OCI-LY1 (cell line): ENCODE results near the gene ZAP70.

ENCODE experiments used
- H2AFZ ChIP-seq: fragments of 200-600 bp; sonication (generic), shearing (Covaris generic); 2 replicates; pipeline ENCODE4 v1.6.0; 2014; ENCODE audit warnings: antibody characterized with exemption, mild to moderate bottlenecking, low read length
- H3F3A ChIP-seq: fragments of 200-600 bp; sonication (generic), shearing (Covaris generic); 2 replicates; pipeline ENCODE4 v1.6.0; 2014; ENCODE audit warnings: mild to moderate bottlenecking, antibody characterized with exemption, low read length, moderate library complexity; ENCODE audit not compliant: insufficient read depth
- H3K27ac ChIP-seq: fragments of 200-600 bp; sonication (generic); 2 replicates; pipeline ENCODE4 v1.5.1; 2014; ENCODE audit warnings: low read length, mixed run types, mild to moderate bottlenecking, low read depth; ENCODE audit not compliant: poor library complexity, severe bottlenecking
- H3K27me3 ChIP-seq: fragments of 200-600 bp; sonication (generic); 2 replicates; pipeline ENCODE4 v1.6.0; 2014; ENCODE audit warnings: antibody characterized with exemption, mild to moderate bottlenecking, low read length, moderate library complexity; ENCODE audit not compliant: insufficient read depth
- H3K36me3 ChIP-seq: fragments of 200-600 bp; sonication (generic); 2 replicates; pipeline ENCODE4 v1.6.1; 2014; ENCODE audit warnings: mild to moderate bottlenecking, antibody characterized with exemption, low read length, moderate library complexity, mixed read lengths; ENCODE audit not compliant: insufficient read depth
- H3K4me1 ChIP-seq: fragments of 200-600 bp; sonication (generic); 2 replicates; pipeline ENCODE4 v1.5.1; 2014; ENCODE audit warnings: mild to moderate bottlenecking, low read length, moderate library complexity; ENCODE audit not compliant: insufficient read depth, severe bottlenecking
- H3K4me2 ChIP-seq: fragments of 200-600 bp; sonication (generic), shearing (Covaris generic); 2 replicates; pipeline ENCODE4 v1.6.1; 2014; ENCODE audit warnings: low read length
- H3K4me3 ChIP-seq: fragments of 200-600 bp; sonication (generic); 2 replicates; pipeline ENCODE4 v1.5.1; 2014; ENCODE audit warnings: low read length, low read depth, mild to moderate bottlenecking, mixed read lengths; ENCODE audit not compliant: poor library complexity, severe bottlenecking
- H3K79me2 ChIP-seq: fragments of 200-600 bp; shearing (Covaris generic); 2 replicates; pipeline ENCODE4 v1.6.1; 2016; ENCODE audit warnings: mixed run types, low read length, mixed read lengths; ENCODE audit not compliant: insufficient read depth
- H3K9ac ChIP-seq: fragments of 200-600 bp; sonication (generic), shearing (Covaris generic); 2 replicates; pipeline ENCODE4 v1.6.1; 2014; ENCODE audit warnings: mild to moderate bottlenecking, low read length, mixed read lengths
- H3K9me2 ChIP-seq: fragments of 200-600 bp; sonication (generic), shearing (Covaris generic); 2 replicates; pipeline ENCODE4 v1.6.1; 2014; ENCODE audit warnings: low read depth, mild to moderate bottlenecking, low read length, mixed read lengths
- H3K9me3 ChIP-seq: fragments of 200-600 bp; shearing (Covaris generic); 2 replicates; pipeline ENCODE4 v1.6.1; 2014; ENCODE audit warnings: low read length, mixed read lengths
- H4K20me1 ChIP-seq: fragments of 200-600 bp; sonication (generic), shearing (Covaris generic); 2 replicates; pipeline ENCODE4 v1.6.0; 2016; ENCODE audit warnings: mild to moderate bottlenecking, low read length; ENCODE audit not compliant: insufficient read depth
- EZH2 ChIP-seq: fragments of 200-600 bp; sonication (generic), shearing (Covaris generic); IDR thresholded peaks from 2 replicates; pipeline ENCODE4 v1.8.0; 2017; ENCODE audit warnings: borderline replicate concordance, mixed run types, mild to moderate bottlenecking, antibody characterized with exemption, low read length, moderate library complexity, mixed read lengths
- TF ChIP-seq, protein P1 (sequence below): fragments of 200-600 bp; sonication (generic), shearing (Covaris generic); IDR thresholded peaks from 2 replicates; pipeline ENCODE4 v1.5.1; 2017; ENCODE audit warnings: mild to moderate bottlenecking, antibody characterized with exemption, low read length, moderate library complexity, mixed read lengths

ZAP70 gene

DNA sequence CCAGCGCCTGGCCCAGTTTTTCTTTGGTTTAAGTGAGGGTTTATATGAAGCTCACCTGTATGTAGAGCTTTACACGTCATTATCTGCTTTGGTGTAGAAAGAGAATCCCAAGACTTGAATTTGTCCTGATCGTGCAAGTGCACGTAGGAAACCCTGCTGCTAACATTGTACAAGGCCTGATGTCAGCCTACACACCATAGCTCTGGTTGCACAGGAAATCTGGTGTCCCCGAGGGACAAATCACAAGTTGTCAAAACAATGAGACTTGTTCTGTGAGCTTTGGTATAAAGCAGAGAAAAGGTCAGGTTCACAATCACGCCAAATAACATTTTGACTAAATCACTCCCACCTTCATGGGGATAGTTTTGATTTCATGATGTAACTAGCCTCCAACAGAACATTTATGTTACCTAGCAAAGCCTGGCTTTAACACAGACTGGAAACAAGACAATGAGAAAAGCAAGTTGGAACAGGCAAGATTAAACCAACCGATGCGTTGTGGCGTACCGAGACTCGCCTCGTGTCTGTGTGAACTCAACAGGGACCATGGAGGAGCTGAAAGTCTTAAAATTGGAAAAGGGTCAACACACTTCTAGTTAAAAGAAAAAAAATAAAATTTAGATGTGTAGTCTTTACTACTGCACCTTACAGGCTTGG lies 41.4 kb downstream of the ZAP70 start:
- H3K4me2 ChIP-seq: no peak overlapping the region

GRCh38 chr2:97755491-97755890 lies 42.1 kb downstream of the ZAP70 start:
- Histone ChIP-seq H4K20me1 (no peaks in the 10 kb centered on the region), H3F3A (no peaks in the 10 kb centered on the region), H3K4me3 (no peak overlapping the region), H3K79me2 (no peaks in the 10 kb centered on the region), H3K9me2 (no peaks in the 10 kb centered on the region), H3K9me3 (no peaks in the 10 kb centered on the region), H3K27me3 (no peaks in the 10 kb centered on the region), H3K27ac (no peak overlapping the region), H3K4me1 (no peaks in the 10 kb centered on the region), H3K36me3 (peaks cover 33% of the 10 kb centered on the region), H3K4me2 (no peak overlapping the region), H2AFZ (no peak overlapping the region), H3K9ac (no peak overlapping the region)
- TF ChIP-seq, protein P1, sequence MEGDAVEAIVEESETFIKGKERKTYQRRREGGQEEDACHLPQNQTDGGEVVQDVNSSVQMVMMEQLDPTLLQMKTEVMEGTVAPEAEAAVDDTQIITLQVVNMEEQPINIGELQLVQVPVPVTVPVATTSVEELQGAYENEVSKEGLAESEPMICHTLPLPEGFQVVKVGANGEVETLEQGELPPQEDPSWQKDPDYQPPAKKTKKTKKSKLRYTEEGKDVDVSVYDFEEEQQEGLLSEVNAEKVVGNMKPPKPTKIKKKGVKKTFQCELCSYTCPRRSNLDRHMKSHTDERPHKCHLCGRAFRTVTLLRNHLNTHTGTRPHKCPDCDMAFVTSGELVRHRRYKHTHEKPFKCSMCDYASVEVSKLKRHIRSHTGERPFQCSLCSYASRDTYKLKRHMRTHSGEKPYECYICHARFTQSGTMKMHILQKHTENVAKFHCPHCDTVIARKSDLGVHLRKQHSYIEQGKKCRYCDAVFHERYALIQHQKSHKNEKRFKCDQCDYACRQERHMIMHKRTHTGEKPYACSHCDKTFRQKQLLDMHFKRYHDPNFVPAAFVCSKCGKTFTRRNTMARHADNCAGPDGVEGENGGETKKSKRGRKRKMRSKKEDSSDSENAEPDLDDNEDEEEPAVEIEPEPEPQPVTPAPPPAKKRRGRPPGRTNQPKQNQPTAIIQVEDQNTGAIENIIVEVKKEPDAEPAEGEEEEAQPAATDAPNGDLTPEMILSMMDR: no peak
- no peak for TF ChIP-seq EZH2

More for the DNA sequence above, 41.4 kb downstream of the ZAP70 start:
- Histone ChIP-seq H3K27ac (no peak overlapping the region), H3K4me1 (no peaks in the 10 kb centered on the region), H3K36me3 (peaks cover 28% of the 10 kb centered on the region; the same call in 1 of the 2 replicates), H3K4me3 (no peak overlapping the region), H3K79me2 (no peaks in the 10 kb centered on the region), H3K9me3 (no peaks in the 10 kb centered on the region), H3K9me2 (no peaks in the 10 kb centered on the region), H2AFZ (no peak overlapping the region), H3F3A (no peaks in the 10 kb centered on the region), H3K9ac (no peak overlapping the region), H4K20me1 (no peaks in the 10 kb centered on the region), H3K27me3 (no peaks in the 10 kb centered on the region)
- no peak for TF ChIP-seq EZH2
- TF ChIP-seq, protein P1: no peak

DNA sequence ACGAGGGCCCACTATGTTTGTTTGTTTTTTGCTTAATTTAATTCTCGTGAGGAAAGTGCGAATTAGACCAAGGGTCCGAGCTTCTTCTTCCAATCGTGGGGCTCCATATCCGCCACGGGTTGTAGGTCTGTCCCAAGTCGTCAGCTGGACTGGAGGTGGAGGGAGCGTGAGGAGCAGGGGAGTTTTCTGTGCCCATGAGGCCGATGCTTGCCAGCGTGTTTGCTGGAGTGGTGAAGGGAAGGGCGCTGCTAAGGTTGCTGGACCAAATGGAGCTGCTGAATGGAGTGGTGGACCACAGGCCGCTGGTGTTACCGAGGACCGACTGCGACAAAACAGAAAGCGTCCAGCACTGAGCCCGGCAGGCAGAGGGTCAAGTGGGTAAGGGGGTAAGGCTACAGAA lies 43.7 kb downstream of the ZAP70 start:
- Histone ChIP-seq H3K4me2 (no peak overlapping the region), H3K27ac (no peak overlapping the region), H3K9ac (no peak overlapping the region), H3K4me1 (no peaks in the 10 kb centered on the region), H3K9me2 (no peaks in the 10 kb centered on the region), H3K9me3 (no peaks in the 10 kb centered on the region), H3K79me2 (no peaks in the 10 kb centered on the region), H3F3A (no peaks in the 10 kb centered on the region), H2AFZ (no peak overlapping the region), H4K20me1 (no peaks in the 10 kb centered on the region), H3K36me3 (peaks cover 37% of the 10 kb centered on the region), H3K4me3 (no peak overlapping the region), H3K27me3 (no peaks in the 10 kb centered on the region)
- no peak for TF ChIP-seq EZH2
- TF ChIP-seq, protein P1: no peak
